K562 (cell line): Measurements from ENCODE around the gene PHLDB3.

ENCODE experiments used
- CHD7 ChIP-seq: fragments of 200-600 bp; sonication (generic); IDR thresholded peaks from one replicate; pipeline ENCODE4 v1.6.1; 2012; ENCODE audit warnings: mild to moderate bottlenecking, low read depth, low read length, inconsistent platforms
- CTCF ChIP-seq, 3 experiments: IDR thresholded peaks in 2 of 3; conservative IDR thresholded peaks in 1 of 3; 2 replicates each; pipeline ENCODE4 v1.5.1; 2011 to 2012; ENCODE audit warnings: low read length in 3 of 3, mild to moderate bottlenecking in 3 of 3, control low read depth in 2 of 3, improper control_type of control experiment in 1 of 3, inconsistent platforms in 1 of 3, low read depth in 1 of 3, mixed read lengths in 1 of 3, moderate library complexity in 1 of 3; ENCODE audit not compliant: insufficient read depth in 2 of 3
- DNMT1 ChIP-seq: fragments of 450-650 bp; IDR thresholded peaks from 2 replicates; pipeline ENCODE4 v1.6.1; 2016; ENCODE audit warnings: antibody characterized with exemption, mild to moderate bottlenecking
- ETV5 ChIP-seq: sonication (generic); formaldehyde crosslinking; IDR thresholded peaks from 2 replicates; pipeline ENCODE4 v1.4.0; 2020; ENCODE audit warnings: low read depth, mild to moderate bottlenecking, missing genetic modification reagents
- FOXA3 ChIP-seq, 2 experiments: fragments of 450-650 bp in 1 of 2; sonication (generic) in 1 of 2; formaldehyde crosslinking; IDR thresholded peaks in 1 of 2; conservative IDR thresholded peaks in 1 of 2; 2 replicates each; pipeline versions ENCODE4 v1.4.0 to v1.8.0; 2020 to 2022; ENCODE audit warnings: mild to moderate bottlenecking in 2 of 2, missing genetic modification reagents in 1 of 2
- GTF2A2 ChIP-seq: IDR thresholded peaks from 2 replicates; pipeline ENCODE4 v1.6.1; 2016; ENCODE audit warnings: mild to moderate bottlenecking, missing genetic modification characterization, missing compliant biosample characterization
- HMBOX1 ChIP-seq: sonication (generic); IDR thresholded peaks from 2 replicates; pipeline ENCODE4 v1.6.1; 2016
- KAT7 ChIP-seq: sonication (generic); formaldehyde crosslinking; IDR thresholded peaks from 2 replicates; pipeline ENCODE4 v1.8.0; 2022; ENCODE audit warnings: missing genetic modification reagents, mild to moderate bottlenecking, borderline replicate concordance
- NR2C2 ChIP-seq, 2 experiments: fragments of 200-800 bp in 1 of 2; sonication (Bioruptor generic) in 1 of 2; sonication (generic) in 1 of 2; formaldehyde crosslinking in 1 of 2; IDR thresholded peaks; 2 replicates each; pipeline versions ENCODE4 v1.6.1 to v1.8.0; 2016 to 2022; ENCODE audit warnings: mild to moderate bottlenecking in 1 of 2, missing compliant biosample characterization in 1 of 2, missing genetic modification characterization in 1 of 2, missing genetic modification reagents in 1 of 2
- RCOR1 ChIP-seq, 2 experiments: IDR thresholded peaks; 2 replicates each; pipeline ENCODE4 v1.6.1; 2012; ENCODE audit warnings: low read depth in 2 of 2, low read length in 2 of 2, borderline replicate concordance in 1 of 2, improper control_type of control experiment in 1 of 2
- SMAD4 ChIP-seq: fragments of 250-450 bp; sonication (Bioruptor Pico); conservative IDR thresholded peaks from 2 replicates; pipeline ENCODE4 v1.8.0; 2021; ENCODE audit warnings: inconsistent platforms, mild to moderate bottlenecking, moderate library complexity
- USF2 ChIP-seq: sonication (generic); formaldehyde crosslinking; IDR thresholded peaks from 2 replicates; pipeline ENCODE4 v1.5.0; 2020; ENCODE audit warnings: missing genetic modification reagents
- ZNF133 ChIP-seq: fragments of 250-450 bp; sonication (Bioruptor Pico); IDR thresholded peaks from 2 replicates; pipeline ENCODE4 v1.4.0; 2020; ENCODE audit warnings: mild to moderate bottlenecking
- ZNF140 ChIP-seq: fragments of 250-450 bp; sonication (Bioruptor Pico); IDR thresholded peaks from 2 replicates; pipeline ENCODE4 v1.8.0; 2021; ENCODE audit warnings: moderate library complexity, mild to moderate bottlenecking, inconsistent platforms

- TF ChIP-seq DNMT1: no peak
- TF ChIP-seq FOXA3 (CRISPR knock-in tag; conservative IDR thresholded peaks at IDR 0.05 in 1 of 2, IDR thresholded peaks at IDR 0.05 in 1 of 2): no peak
- TF ChIP-seq CHD7: no peak
- TF ChIP-seq HMBOX1: no peak
- no peak for TF ChIP-seq NR2C2 (CRISPR knock-in tag; IDR thresholded peaks at IDR 0.05)
- TF ChIP-seq NR2C2 (tag; IDR thresholded peaks at IDR 0.05): no peak
- TF ChIP-seq SMAD4 (CRISPR knock-in tag): no peak
- no peak for TF ChIP-seq ZNF133 (CRISPR knock-in tag)
- no peak for TF ChIP-seq CTCF (IDR thresholded peaks at IDR 0.05 in 2 of 3, conservative IDR thresholded peaks at IDR 0.05 in 1 of 3; ENCODE audit: insufficient read depth in 2 of 3, low read depth in 1 of 3, low read length in 3 of 3)
- no peak for TF ChIP-seq USF2 (CRISPR knock-in tag)
- no peak for TF ChIP-seq ZNF140
- TF ChIP-seq KAT7 (CRISPR knock-in tag): no peak
- no peak for TF ChIP-seq RCOR1 (IDR thresholded peaks at IDR 0.05; ENCODE audit: borderline replicate concordance in 1 of 2, low read depth in 2 of 2, low read length in 2 of 2)
- no peak for TF ChIP-seq ETV5
- no peak for TF ChIP-seq GTF2A2
Measured at GRCh38 chr19:43532571-43532961, 28.0 kb upstream of the PHLDB3 start.
